GM18499 (cell line): ENCODE results near the gene DMBX1.

ENCODE experiments used
- ATAC-seq: cut with Tn5 transposase; IDR thresholded peaks from one replicate; pipeline ENCODE4 v1.9.1; 2021; ENCODE audit warnings: moderate number of reproducible peaks; ENCODE audit not compliant: insufficient read depth, unreplicated experiment

The DMBX1 gene

DNA sequence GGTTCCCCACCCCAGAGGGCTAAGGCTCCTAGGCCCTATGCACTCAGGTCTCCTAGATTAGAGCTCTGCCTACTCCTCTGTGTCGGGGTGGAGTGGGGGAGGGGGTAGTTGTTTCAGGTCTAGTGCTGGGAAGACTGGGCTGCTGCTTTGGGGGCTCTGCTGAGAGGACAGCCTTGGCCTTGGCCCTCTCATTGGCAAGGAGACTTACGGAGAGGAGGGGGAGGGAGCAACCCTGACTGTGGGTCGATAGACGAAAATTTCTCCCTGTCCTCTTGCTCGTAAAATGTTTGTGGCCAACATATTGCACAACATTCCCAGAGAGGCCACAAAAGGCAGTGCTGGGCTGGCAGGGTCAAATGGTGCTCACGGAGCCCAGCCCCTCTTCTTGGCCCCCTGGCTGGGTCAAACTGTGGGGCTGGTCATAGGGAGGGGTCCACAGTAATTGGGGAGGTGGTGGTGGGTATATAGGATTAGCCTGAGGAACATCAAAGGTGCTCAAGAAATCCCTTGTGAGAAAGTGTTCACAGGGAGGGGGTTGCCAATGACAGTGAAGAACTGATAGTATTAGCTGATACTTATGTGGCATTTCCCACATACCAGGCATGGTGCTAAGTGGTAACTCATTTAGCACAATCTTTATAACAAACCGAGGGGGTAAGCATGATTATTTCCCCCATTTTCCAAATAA lies 8.5 kb upstream of the DMBX1 start:
- ATAC-seq: no peak

DNA sequence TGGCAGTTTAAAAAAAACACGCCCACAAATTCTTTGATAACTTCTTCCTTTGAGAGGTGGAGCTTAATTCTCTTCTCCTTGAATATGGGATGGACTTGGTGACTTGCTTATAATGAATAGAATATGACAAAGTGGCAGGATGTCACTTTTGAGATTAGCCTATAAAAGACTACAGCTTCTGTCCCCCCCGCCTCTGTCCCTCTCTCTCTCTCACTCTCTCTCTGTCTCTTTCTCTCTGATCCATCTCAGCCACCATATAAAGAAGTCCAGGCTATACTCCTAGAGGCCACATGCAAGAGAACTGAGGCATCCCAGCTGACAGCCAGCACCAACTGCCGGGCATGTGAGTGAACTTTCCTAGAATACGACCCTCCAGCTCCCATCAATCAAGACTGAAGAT lies 7.7 kb upstream of the DMBX1 start:
- no peak for ATAC-seq

DNA sequence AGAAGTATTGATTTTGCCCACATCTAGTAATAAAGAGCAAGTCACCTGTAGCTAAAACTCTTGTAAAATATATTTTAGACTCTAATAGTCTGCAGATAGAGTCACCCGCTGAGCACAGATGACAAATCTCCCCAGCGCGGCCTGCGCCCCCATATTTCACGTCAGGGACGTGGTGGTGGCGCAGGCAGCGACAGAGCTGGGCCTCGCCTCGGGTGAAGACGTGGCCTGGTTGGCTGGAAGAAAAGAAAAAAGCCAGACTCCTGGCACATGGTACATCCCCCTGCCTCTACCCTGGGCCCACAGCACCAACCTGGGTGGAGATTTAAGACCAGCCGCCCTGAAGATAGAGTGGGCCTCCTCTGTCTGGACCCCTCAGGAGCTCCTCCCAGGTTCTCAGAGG lies 6.0 kb upstream of the DMBX1 start:
- no peak for ATAC-seq

DNA sequence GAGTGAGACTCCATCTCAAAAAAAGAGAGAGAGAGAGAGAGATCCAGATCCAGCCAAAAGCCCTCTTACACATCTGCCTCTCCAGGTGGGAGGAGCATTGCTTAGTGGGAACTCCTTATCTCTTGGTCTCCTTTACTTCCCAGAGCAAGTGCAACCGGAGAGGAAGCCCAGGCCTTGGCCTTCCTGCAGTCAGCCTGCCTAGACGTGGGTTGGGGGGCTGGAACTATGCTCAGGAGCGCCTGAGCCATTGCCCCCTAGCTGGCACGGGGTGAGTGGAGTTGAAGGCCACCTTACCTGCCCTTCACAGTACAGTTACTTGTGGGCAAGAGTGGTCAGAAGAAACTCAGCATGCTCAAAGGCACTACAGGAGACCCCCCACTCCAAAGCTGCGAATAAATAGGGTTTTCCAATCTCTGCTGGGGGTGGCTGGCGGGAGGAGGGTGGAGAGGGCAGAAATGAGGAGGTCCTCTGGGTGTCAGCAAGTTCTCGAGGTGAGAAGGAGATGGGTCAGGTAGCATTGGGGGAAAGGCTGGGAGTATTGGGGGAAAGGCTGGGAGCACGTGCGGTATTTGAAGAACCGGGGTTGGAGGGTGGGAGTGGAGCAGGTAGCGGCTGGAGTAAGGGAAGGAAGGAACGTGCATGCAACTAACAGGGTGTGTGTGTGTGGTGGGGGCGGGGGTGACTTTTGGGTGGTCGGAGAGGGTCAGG lies 4.7 kb upstream of the DMBX1 start:
- ATAC-seq: no peak

DNA sequence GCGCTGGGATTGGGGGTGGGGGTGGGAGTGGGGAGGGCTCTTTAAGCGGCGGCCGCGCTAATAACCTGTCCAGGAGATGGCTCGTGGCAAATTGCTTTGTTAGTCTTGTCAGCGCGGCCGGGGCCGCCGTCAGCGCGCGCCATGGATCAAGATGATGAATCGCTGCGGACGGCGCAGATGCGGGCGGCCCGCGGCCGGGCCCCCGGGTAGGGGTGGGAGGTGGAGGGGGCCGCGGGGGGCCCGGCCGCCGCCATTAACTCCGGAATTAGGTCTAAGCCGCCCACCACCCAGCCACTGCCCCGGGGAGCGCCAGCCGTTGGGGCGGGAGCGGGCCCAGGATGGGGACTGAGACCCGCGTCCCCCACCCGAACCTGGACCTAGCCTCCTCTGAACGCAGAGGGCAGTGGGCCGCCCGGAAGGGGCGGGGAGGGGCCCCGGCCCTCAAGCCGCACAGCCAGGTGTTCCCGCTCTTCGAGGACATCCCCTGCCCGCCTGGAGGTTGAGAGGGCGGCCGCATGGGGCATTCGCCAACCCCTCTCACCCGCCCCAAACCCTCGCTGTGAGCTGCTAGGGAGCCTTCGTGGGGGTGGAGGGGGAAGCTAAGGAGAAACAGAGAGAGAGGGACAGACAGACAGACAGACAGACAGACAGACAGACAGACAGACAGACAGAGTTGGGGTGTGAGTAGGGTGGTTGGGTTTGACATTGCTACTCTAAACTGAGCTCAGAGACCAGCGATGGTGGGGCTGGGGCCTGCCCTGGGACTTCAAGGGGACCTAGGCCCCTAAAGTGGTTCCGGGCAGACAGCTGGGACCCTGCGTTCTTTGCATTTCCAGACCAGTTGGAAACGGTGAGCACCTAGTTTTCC lies 3.8 kb upstream of the DMBX1 start:
- no peak for ATAC-seq

DNA sequence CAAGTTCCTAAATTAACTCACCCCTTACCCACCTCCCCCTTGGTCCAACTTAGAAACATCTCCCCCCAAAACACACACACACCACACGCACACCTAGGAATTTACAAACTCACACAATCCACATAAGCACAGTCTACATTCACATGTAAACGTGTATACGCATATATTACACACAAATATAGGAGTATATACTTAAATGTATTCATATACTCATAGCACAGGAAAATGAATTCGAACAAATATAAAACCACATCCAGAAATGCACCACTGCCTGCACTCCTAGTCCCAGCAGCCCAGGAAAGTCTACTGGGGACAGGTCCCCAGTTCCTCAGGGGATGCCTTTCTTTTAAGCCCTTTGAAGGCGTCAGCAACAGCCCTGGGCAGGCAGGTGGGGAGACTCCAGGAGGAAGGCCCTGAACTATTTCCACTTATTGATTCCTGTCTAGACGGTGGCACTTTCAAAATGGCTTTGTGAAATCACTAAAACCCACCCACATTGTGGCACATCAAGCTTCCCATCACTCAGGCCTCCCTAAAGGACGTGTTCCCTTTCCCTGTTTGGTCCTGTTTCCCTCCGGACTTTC lies 3.1 kb upstream of the DMBX1 start:
- no peak for ATAC-seq

DNA sequence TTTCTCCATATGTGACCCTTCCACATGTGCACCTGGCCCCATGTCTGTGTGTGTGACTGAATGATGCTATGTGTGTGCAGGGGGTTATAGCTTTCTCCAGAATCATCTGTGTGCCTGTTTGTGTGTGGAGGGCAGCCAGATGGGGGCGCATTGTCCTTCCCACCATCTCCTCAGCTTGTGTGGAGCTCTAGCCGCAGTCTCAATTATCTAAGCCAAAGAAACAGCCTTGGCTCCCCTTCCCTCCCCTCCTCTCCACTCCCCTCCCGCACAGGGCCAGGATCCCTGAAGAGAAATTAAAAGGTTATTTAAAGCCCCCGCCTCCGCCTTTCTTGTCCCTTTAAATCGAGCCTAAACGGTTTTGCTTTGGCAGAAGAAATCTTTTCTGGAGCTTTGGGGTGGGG lies 1.8 kb upstream of the DMBX1 start:
- ATAC-seq: no peak

DNA sequence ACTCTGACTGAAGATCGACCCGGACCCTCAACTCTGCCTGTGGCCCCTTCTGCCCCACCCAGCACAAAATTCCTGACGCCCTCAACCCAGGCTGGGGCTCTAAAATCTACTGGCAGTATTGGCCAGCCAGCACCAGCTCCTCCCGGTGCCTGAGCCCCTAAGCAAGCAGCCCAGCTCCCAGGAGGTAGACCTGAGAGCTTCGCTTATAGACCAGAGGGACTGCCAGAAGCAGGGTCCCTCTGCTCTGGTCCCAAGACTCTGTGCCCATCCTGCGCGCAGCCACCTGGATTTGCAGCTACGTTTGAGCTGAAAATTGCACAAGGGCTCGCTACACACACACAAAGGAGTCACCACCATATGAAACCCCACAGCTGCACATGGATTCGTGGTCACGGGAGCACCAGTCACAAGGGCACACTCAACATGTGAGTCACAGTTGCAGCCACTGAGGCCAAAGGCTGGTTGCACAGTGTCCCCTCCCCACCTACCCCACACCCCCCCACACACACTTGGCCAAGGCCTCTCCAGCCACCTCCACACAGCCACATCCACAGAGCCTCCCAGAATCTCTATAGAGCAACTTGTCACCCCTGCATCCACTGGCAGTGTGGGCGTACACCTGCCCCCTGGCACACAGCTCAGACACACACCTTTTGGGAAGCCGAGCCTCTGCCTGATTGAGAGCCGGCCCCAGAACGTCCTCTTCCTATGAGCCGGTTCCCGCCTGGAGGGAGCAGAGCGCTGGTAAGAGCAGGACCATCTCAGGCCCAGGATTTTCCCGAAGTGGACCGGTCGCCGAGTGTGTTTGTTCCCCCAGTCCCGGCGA lies 1.1 kb upstream of the DMBX1 start:
- no peak for ATAC-seq

DNA sequence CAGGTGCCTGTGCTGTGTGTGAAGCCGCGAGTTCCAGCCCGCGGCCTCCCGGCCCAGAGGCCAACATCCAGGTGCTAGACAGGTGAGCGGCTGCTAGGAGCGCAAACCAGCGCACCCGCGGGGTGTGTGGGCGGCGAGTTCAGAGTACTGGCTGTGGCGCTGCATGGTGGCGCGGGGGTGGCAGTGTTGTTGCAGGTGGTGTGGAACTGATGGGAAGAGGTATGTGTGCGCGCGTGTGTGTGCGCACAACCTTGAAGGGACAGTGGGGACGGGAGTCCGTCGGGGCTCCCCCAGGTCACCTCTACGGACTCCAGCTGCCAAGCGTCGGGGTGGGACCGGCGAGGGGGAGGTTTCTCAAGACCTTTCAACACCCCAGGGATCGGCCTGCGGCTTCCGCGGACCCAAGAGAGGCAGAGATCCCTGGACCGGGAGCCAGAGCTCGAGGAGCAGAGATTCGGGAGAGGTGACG lies 433 bp upstream of the DMBX1 start:
- ATAC-seq: no peak

DNA sequence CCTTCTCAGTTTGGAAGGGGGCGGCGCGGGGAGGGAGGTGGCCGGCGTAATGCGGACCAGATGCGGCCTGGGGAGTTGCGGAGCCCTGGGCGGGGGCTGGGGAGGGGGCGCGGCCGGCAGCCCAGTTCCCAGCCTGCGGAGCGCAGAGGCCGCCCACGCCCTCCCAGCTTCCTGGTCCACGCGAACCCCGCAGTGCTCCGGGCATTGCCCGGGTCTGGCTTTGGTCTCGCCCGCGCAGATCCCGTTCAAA lies 695 bp downstream of the DMBX1 start:
- no peak for ATAC-seq

DNA sequence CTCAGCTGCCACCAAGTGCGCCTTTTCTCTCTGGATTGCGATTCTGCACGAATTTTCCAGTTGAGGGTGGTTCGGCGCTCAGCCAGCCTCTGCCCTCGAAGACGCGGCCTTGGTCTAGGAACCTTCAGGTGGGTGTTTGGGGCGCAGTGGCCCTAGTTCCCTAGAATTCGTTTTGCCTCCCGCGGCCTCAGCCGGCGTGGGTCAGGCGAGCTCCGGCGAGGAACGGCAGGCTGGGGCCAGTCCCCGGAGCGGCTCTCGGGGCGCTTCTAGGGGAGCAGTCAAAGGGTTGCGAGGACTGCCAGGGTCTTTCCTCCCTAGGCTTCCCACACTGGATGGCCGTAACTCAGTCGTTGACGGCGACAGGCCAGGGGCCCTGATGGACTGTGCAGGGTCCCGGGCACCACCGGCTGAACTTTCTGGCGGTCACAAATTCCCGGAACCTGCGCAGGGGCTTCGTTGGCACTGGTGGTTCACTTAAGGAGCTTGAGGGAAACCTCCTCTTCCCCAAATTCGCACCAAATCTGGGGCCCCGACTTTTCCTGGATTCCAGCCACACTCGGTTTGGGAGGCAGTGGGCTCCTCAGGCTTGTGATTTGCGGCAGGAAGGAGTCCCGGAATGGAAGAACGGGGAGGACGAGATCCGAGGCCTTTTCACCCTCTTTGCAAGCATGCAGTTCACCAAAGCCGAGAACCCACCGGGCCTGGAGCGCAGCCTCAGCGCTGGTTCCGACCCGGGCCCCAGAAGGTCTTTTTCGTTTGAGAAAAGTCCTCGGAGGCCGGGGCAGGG lies 1.2 kb downstream of the DMBX1 start:
- ATAC-seq: no peak

DNA sequence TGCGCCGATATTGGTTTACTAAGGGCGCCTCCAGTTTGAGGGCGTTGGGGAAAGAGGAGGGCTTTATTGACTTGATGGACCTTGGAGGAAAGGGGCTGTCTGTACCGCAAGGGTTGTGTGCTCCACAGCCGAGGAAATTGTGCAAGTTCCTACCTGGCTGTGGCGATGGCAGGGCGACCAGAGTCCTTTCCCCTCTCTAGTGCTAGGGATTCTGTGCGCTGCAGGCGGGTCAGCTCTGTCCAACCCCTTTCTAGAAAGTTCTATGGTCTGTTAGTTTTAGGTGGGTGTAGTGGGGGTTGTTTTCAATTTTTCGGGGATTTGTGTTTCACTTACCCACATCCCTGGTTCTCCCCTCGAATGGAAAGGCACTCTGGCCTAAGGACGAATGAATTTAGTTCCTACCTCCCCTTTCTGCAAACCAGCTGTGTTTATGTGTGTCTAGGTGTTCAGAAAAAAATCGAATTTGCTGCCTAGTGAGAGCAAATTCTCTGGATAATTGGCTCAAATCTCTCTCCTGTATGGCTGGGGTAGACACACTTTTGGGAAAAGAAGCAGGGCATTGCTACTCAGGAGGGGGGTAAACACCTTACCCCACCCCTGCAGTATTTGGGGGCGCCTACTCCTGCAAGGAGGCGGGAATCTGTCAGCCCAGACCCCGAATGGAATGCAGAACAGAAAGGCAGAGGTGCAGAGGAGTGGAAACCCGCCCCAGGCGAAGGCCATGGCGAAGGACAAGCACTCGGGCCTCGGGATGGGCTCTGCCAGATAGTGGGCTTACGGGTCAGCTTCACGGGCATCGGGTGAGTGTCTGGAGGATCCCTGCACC lies 2.0 kb downstream of the DMBX1 start:
- ATAC-seq: no peak

DNA sequence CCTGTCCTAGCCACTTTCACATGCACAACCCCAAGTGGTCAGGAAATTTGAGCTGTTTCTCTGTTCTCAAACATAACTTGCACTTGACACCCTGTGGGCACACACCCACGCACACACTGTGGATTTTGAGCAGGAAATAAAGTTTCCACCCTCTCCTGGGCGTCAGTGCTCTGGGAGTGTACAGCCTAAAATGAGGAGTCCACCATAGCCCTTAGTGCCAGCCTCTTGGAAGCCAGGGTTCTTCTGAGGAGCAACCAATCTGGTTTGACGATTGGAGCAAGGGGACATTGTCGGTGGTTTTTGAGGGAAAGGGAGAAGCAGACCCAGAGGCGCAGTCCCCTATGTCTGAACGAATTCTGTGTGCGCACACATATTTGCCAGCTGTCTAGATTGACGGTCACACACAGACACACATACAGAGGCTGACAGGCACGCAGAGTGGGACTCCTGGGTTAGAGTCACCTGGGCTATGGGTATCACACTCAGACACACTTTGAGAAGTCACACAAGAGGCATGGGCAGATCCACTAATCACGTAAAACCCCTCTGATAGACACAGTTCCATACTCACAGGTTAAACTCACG lies 2.7 kb downstream of the DMBX1 start:
- ATAC-seq: no peak

DNA sequence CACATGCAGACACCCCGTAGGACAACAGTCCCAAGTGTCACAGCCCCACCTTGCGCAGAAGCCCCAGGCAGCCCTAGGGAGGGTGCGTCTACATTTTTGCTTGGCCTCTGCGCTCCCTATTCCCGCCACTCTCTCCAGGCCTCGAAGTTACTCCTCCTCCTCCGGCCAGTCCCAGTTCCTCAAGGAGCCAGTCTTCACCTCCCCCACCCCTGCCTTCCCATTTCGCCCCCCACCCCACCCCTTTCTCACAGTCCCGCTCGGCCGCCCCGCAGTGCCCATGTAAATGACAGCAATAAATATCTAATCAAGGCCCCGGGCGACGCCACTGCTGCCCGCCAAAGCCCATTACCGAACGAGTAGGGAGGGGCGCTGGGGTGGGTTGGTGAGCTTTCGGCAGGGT lies 3.2 kb downstream of the DMBX1 start:
- no peak for ATAC-seq

DNA sequence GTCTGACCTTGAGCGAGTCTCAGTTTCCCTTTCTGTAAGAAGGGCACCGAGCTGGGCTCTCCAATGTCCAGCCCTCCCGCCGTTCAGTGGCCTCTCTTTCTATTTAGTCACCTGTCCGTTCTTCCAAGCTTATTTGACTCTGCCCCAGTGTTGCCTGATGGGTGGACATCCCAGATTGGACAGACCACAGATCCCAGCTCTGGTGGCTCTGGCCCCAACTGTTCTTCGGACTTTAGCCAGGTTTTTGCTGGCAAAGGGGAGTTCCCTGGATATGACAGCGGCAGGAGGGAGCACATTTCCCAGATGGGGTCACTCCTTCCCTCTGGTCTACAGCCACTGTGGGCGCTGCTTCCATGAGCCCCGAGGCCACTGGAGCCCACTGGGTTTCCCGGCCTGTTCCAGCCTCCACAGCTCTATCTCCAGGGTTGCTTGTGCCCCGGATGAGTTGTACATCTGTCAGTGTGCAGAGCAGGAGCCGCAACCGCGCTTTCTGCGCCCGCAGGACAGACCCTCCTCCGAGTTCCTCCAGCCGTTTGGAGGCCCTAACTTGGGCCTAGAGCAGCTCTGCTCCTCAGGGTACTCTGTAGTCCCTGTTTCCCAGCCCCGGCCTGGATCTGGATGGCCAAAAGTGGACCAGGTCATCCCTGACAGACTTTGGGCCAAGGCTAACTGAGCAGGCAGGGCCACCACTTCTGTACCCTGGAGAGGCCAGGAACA lies 3.8 kb downstream of the DMBX1 start:
- no peak for ATAC-seq

DNA sequence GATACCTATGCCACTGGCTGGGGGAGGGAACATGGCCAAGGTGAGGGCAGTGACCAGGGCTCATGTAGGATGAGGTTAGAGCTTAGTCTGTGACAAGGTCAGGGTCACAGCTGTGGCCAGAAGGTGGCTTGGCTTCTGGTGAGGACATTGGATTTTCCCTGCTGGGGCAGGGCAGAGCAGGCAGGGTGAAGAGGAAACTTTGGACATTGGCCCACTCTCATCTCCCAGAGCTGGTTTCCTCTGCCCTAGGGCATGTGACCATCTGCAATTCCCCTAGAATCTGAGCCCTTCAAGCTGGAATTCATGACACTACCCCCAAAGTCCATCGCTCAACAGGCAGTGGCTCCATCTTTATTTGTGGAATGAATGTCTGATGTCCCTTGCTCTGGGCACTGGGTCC lies 5.3 kb downstream of the DMBX1 start:
- no peak for ATAC-seq

DNA sequence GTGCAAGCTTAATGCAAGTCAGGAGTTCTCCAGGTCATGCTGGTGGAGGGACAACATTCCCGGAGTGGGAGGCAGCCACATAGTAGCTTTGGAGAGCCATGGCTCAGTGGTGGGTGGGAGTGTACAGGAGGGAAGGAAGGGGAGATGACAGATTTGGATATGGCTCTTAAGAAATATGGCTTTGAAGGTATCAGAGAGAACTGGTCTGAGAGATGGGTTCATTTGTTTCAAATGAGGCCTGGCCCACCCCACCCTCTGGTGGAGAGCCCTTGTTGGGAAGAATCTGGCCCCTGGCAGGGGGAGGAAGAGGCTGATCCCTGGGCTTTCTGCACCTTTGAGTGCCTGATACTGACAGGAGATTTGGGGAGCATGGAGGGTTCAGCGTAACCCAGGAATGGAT lies 6.1 kb downstream of the DMBX1 start:
- ATAC-seq: no peak

DNA sequence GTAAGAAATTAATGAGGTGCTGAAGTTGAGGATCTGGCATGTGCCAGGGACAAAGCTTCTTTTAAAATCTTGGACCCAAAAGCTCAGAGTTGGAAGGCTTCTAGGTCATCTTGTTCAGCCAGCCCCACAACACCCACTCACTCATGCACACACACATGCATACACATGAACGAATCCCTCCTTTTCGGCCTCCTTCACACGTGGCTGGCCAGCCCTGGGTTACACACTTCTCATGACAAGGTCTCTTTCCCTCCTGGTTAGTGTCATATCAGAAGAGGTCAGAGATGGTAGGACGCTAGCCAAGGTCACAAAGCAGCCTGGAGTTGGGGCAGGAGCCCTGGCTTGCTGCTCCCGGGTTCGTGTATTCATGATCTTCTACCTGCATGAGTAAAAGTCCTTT lies 6.9 kb downstream of the DMBX1 start:
- no peak for ATAC-seq
